GM20431 (cell line): ENCODE measurements around the gene CAMSAP2.

Source experiments
- in situ Hi-C: fragments of 300-500 bp; cut with MseI, MboI; formaldehyde crosslinking; loops from one replicate; pipeline ENCODE4 v1.15.0; 2020; ENCODE audit warnings: low sequenced_read_pairs; ENCODE audit not compliant: unreplicated experiment

CAMSAP2 gene, protein sequence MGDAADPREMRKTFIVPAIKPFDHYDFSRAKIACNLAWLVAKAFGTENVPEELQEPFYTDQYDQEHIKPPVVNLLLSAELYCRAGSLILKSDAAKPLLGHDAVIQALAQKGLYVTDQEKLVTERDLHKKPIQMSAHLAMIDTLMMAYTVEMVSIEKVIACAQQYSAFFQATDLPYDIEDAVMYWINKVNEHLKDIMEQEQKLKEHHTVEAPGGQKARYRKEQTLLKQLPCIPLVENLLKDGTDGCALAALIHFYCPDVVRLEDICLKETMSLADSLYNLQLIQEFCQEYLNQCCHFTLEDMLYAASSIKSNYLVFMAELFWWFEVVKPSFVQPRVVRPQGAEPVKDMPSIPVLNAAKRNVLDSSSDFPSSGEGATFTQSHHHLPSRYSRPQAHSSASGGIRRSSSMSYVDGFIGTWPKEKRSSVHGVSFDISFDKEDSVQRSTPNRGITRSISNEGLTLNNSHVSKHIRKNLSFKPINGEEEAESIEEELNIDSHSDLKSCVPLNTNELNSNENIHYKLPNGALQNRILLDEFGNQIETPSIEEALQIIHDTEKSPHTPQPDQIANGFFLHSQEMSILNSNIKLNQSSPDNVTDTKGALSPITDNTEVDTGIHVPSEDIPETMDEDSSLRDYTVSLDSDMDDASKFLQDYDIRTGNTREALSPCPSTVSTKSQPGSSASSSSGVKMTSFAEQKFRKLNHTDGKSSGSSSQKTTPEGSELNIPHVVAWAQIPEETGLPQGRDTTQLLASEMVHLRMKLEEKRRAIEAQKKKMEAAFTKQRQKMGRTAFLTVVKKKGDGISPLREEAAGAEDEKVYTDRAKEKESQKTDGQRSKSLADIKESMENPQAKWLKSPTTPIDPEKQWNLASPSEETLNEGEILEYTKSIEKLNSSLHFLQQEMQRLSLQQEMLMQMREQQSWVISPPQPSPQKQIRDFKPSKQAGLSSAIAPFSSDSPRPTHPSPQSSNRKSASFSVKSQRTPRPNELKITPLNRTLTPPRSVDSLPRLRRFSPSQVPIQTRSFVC (N-terminal part only)

DNA sequence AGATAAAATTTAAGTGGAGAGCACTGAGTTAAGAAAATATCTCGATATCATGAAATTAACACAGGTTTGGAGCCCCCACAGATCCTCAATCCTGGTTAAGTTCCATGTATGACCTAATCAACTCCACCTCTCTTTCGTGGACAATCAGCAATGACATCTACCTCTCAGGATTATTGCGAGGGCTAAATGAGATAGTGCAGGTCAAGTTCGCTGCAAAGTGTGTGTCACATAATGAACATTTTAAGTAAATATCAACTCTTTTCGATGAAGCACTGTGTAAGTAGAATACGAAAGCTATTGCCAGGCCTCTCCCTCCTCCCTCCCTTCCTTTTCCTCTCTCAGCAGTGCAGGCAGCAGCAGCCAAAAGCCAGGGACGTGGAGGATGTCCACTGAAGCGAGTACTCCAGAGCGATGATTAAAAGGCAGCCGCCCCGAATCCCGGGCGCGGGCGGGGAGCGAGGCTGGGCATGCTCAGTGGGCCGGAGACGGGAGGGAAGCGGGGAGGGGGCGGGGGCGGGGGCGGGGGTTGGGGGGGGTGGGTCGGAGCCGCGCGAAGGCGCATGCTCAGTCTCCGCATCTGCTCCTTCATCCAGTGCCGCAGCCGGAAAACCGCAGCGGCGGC lies at the start of gene CAMSAP2:
Gene CAMSAP2 (plus strand): TSS at position 567 of the 622 bp plus-strand sequence. CDS start 935 bp downstream, outside the sequence.
- in situ Hi-C loops, result no loop called here

DNA sequence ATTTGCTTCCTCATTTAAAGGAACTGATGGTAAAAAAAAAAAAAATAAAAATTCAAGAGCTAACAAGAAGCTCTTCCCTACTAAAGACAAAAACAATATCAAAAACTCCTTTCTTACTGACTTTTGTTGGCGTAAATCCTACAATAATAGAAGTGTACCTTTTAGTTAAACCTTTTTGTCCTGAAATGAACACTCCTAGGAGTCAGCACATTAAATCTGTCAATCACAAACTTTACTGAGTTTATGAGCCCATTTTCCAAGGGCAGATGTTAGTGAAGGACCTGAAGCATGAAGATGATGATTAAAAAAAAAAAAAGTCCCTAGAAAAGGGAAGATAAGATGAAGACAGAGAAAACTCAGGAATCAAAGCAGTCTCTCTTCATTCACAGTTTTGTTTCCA lies 46.4 kb upstream of the CAMSAP2 start:
- in situ Hi-C loops, result no loop called here

DNA sequence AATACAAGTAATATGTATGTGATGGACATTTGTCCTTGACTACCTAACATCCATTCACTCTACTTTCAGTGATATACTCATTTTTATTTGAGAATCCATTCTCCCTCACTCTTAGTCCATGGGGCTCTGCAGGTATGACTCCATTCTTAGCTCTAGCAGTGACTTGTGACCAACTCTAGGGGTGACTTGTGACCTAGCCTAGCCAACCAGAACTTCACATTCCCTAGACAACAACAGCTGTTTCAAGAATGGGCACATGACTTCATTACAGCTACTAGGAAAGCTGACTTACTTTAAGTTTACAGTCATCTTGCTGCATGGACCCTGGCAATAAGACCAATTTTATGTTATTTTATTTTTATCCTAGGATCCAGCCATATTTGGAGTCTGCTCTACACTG lies 45.4 kb upstream of the CAMSAP2 start:
- in situ Hi-C loops, result no loop called here

DNA sequence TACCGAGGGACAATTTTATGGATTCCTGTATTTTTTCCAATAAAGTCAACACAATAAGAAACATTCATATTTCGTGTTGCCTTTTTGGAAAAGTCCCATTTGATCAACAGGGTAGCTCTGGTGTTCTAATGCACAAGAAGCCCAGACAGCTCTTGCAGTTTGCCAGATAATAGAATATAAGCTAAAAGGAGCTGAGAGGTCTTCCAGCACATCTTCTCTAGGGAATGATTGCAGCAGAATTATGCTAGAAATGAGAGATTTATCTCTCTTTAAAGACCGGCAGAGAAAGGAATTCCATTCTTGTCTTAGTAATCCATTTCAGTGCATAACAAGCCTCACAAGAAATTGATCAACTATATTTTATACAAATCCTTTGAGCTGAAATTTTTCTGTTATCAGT lies 44.0 kb upstream of the CAMSAP2 start:
- in situ Hi-C loops, result no loop called here

DNA sequence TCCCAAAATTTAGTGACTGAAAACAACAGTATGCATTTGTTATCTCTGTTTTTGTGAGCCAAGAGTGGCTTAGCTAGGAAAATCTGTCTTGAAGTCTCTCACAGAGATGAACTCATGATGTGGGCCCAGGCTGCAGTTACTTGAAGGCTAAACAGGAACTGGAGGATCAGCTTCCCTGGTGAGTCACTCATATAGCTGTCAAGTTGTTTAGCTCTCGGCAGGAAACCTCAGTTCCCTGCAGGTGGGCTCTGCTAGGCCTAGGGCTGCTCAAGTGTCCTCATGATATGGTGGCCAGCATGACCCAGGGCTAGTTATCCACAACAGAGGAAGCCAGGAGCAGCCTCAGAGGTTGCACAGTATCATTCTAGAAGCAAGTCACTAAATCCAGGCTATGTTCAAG lies 38.8 kb upstream of the CAMSAP2 start:
- in situ Hi-C loops, result no loop called here

DNA sequence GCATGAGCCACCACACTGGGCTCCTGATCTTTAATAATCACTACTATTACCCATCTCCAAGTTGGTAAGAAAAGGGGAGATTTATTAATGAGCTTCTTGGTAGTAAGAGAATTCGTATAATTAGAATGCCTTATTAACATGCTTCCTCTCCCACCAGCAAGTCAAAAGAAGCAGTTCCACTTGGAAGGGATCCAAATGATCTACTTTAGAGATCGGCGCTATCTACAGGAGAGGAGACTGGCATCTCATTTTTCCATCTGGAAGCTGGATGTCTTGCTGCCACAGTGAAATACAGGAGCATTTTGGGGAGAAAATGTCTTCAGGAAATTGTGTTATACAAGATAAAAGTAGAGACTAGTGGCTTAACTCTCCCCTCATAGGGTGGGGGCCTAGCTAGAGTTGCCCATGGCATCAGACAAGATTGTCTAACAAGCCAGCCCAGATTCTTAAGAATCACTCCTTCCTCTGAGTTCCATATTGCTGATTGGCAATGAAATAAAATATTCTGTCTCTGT lies 33.6 kb upstream of the CAMSAP2 start:
- in situ Hi-C loops, result no loop called here

DNA sequence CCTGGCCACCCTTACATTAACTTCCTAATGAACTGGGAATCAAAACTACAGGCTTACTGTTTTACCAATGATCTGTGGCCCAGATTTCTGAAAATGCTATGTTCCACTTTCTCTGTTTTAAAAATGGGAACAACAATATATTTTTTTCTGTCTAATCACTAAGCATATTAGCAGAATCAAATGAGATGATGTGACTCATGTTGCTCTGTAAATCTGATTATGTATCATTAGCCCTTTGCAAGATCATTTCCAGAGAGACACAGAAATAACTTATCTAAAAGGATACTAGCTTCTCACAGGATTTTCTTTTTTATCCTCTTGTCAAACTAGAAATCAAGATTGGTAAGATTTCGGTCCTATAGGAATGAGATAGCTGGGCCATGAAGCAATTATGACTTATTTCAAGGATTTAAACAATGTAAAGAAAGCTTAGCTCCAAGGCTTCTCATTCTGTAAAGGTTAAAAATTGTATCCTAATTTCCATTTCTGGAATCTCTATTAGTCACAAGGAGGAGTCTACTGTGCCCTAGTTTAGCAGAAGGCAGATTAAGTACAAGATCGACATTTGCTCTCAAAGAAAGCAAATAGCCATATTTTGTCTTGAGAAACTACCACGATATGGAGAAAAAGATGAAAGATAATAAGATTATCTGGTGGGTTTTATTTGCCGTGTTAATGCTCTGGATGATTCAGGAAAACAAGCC lies 32.4 kb upstream of the CAMSAP2 start:
- in situ Hi-C loops, result no loop called here

DNA sequence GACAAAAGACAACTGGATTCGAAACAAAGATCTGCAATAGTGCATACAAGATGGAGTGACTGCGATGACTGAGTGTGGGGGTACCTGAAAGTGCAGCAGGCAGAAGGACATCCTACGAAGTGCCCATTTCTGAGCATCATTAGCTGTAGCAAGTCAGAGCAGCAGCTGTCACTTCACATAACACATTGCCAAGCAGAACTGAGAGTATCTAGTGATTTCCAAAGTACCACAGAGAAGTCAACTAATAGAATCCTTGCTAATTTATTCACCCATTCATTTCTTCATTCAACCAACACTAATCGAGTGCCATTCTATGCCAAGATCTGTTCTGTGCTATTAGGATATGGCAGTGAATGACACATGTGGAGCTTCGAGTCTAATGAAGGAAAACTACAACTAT lies 31.6 kb upstream of the CAMSAP2 start:
- in situ Hi-C loops, result no loop called here

DNA sequence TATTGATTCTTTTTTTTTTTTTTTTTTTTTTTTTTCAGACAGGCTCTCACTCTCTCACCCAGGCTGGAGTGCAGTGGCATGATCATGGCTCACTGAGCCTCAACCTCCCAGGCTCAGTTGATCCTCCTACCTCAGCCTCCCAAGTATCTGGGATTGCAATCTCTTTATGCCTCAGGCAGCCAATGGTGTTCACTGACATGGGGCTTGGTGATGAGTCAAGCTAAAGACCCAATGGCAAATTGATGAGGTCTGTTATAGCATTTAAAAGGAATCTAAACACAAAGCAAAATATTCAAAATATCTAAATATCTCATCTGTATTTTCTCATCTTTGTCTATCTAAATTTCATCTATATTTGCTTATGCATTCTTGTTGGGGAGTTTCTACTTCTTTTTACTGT lies 30.5 kb upstream of the CAMSAP2 start:
- in situ Hi-C loops, result no loop called here

DNA sequence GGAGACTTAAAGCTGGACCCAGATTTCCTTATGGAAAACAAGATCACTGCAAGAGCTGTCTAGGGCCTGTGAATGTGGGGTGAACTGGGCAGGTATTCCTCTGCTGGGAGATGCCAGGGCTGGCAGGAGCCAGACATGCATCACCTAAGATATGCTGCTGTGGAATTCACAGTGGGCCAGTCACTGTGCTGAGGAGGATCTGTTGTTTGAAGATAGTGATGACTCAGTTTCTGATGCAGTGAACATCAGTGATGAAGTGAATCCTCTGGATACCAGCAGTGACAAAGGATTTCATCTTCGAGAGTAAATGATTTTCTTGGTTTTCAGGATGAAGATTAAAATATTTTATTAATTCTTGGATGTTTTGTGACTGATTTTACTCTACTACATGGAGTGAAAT lies 29.9 kb upstream of the CAMSAP2 start:
- in situ Hi-C loops, result no loop called here

DNA sequence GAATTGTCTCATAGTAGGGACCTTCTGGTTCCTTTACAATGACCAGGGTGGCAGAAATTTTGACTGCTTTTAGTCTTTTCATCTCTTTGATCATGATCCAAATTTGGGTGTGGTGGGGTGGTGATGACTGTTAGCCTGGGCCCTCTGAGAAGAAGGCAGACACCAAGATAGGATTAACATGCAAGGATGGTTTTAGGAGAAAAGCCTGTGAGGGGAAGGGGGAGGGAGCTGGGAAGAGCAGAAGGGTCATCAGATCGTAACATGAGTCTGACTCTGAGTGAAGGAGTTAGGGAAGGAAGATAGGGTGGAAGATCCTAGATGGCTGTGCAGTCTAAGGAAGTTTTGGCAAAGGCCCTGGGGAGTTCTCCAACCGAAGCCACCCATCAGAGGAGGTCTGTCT lies 28.5 kb upstream of the CAMSAP2 start:
- in situ Hi-C loops, result no loop called here

DNA sequence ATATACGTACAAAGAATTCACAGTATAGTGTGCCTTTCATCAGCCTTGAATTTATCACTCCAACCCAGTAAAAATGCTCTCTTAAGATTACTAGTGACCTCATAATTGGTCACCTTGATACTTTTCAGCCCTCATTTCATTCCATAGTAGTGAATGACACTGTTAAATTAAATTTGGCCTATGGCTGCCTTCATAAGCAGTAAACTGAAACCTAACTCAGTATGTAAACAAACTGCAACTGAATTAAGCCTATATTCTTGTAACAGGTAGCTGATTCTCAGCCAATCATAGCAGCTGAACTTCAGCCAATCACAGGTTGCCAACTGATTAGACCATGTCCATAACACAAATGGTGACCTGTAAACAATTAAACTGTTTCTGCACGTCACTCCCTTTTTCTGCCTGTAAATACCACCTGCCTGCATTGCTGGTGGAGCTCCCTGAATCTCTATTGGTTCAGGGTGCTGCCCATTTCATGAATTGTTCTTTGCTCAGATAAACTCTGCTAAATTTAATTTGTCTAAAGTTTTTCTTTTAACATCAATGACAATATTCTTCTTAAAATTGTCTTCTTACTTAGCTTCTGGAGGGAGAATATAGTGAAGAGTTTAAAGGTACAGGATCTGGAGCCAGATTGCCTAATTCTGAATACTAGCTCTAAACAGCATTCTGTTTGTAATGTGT lies 24.0 kb upstream of the CAMSAP2 start:
- in situ Hi-C loops, result no loop called here

DNA sequence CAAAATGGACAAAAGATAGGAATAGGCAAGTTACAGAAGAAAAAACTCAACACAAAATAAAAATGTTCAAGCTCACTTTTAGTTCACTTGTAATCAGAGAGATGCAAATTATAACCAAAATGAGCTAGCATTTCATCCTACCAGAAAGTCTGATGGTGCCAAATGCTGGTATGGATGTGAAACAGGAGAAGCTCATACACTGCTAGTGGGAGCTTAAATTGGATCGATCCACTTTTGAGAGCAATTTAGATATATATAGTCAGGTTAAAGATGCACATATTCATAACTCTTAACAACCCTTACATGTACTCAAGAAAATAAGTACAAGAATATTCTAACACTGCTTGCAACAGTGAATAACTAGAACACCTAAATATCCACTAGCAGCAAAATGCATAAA lies 18.5 kb upstream of the CAMSAP2 start:
- in situ Hi-C loops, result no loop called here

DNA sequence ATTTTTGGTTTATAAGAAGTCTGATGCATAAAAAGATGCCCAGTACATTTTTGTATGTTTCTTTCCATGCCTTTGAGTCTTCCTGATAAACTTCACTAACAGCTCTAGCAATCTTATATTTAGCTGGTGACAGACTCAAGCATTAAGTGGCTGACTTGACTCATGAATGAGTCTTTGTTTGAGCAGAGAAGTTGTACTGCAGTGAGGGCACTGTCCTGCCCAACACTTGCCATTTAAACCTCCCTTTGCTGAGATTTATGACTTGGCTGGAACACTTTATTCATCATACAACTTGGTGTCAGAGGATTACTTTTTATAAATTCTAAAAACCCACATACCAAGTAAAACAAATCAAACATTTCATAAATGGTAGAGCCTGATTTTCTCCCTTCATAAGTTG lies 14.6 kb upstream of the CAMSAP2 start:
- in situ Hi-C loops, result no loop called here

DNA sequence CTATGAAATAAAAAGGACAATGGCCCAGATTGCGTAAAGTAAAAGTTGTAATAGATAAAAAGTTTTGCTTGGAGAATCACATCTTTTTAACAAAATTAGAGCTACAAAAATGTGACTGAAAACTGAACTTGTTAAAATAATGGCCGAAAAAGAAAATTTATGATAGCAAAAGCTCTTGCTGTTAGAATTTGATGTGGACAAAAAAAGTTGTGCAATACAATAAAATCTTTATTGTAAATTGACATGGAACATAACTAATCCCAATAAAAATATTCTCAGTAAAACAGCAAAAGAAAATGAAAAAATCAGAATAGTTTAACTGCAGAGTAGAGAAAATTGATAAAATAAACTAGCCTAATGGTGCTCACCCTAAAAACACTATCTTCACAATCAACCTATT lies 11.4 kb upstream of the CAMSAP2 start:
- in situ Hi-C loops, result no loop called here

DNA sequence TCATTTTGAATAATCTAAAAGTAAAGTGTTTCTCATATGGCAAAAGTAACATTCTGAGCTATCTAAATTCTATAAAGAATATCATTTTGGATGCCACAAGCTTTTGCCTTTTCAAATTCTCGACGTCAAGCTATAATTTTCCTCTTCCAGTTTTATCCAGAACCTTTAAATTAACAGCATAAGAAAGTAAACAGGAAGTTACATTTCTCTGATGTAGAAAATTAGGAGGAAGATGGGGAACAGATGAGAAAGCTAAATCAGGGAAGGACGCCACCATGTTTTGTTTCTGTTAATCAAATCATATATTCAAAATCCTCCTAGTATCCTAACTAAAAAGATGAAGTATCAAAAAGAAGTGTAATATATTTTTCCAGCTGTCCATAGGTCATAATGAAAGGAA lies 8.8 kb upstream of the CAMSAP2 start:
- in situ Hi-C loops, result no loop called here

DNA sequence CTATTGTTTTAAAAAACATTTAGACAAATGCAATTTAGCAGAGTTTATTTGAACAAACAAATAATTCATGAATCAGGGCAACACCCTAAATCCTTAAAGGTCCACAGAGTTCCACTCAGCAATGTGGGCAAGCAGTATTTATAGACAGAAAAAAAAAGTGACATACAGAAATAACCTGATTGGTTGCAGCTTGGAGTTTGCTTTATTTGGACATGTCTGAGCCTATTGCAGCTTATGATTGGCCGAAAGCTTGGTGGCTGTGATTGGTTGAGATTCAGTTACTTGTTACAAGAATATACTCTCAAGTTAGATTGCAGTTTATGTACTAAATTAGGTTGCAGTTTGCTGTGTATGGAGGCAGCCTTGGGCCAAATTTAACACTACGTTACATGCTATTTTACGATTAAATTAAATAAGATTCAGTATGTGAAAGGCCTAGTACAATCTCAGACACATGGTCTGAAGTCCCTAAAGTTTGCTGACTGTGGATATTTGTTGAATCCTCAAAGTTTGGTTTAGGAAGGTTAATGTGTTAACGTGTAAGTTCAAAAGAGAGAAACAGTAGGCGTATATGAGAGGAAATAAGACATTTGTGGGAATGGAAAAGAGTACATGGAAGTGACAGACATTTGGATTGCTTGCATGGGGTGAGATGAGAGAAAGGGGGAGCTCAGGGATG lies 6.9 kb upstream of the CAMSAP2 start:
- in situ Hi-C loops, result no loop called here

DNA sequence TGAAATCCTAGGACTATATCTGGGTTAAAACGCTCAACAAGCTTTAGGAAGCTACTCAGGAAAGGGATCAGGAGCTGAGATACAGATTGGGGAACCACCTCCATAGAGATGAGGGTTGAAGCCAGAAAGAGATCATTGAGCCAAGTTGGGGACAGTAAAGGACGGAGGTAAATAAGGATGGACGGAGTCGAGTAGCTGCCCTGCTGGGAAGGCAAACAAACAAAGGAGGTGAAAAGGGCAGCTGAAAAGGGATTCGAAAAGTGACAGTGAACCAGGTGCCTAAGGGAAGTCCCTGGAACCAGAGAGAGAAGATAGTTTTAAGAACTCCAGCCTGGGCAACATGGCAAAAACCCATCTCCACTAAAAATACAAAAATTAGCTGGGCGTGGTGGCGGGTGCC lies 6.3 kb upstream of the CAMSAP2 start:
- in situ Hi-C loops, result no loop called here

DNA sequence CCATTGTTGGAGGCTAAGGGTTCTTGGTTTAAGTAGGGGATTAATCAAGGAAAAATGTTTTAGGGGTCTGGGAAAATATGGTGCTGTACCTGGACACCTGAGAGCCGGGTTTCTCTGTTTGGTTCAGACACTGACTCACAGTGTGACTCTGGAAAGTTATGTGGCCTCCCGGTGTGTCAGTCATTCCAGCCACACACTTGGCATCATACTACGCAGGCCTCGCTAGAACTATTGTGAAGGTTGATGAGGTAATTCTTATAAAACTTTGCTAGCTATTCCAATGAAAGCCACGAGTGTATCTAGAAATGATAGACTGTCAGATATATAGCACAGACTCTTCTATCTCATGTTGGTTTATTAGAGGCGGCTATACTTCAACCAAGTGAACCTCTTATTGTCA lies 4.8 kb upstream of the CAMSAP2 start:
- in situ Hi-C loops, result no loop called here
